Pons (tissue), 1 donor: Measurements from ENCODE around the gene TMC1.

ENCODE experiments used
- DNase-seq: peaks from one replicate; pipeline ENCODE4 v3.0.0-alpha.2; 2016; ENCODE audit warnings: low spot score

TMC1 gene

GRCh38 chr9:72872718-72873117, 351.3 kb downstream of the TMC1 start:
- DNase-seq = no peak

- DNase-seq = no peak
Measured at GRCh38 chr9:72873456-72873855, 352.0 kb downstream of the TMC1 start.

- no peak for DNase-seq
Measured at GRCh38 chr9:72874344-72874743, 352.9 kb downstream of the TMC1 start.

- no peak for DNase-seq
Measured at GRCh38 chr9:72875221-72875620, 353.8 kb downstream of the TMC1 start.

DNA sequence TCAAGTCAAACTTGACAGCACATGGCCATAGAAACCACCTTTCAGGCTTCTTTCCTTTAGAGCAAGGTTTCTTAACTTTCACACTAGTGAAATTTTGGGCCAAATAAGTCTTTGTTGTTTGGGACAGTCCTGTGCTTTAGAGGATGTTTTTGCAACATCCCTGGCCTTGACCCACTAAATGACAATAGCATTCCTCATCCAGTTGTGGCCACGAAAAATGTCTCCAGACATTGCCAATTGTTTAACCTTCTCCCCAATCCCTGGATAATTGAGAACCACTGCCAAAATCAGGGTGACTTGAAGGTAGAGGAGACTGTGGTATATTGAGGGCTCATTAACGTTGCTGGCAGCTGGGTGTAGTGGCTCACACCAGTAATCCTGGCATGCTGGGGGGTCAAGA, 359.4 kb downstream of the TMC1 start:
- no peak for DNase-seq

- DNase-seq = peak; percentile 19
Measured at GRCh38 chr9:72882117-72882775, 360.8 kb downstream of the TMC1 start.

DNA sequence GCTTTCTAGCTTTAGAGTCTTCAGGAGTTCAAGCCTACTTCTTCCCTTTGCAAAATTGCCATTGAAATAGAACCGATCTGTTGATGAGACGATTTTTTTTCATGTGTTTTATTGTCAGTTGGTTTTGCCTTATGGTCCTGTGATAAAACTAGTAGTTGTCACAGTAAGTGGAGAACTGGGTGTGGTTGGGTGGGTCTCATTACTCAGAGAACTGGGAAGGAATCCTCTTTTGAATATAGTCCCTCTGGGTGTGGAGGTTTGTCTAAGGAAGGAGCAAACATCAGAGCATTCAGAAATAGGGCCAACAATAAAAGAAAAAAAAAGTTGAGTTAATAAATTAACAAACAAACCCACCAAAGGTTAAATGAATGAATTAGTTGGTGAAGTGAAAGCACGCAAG, 362.5 kb downstream of the TMC1 start:
- DNase-seq = no peak

- no peak for DNase-seq
Measured at GRCh38 chr9:72884508-72884907, 363.1 kb downstream of the TMC1 start.
